ENCODE data around the gene CTNNA2.

- TF ChIP-seq CTCF (IDR thresholded peaks at IDR 0.05): no peak
- TF ChIP-seq POLR2A (IDR thresholded peaks at IDR 0.05): no peak
These were observed 1018.5 kb downstream of the CTNNA2 start for GRCh38 chr2:80531319-80531718.
